Stimulated activated CD8-positive, alpha-beta memory T cell treated with anti-CD3 and anti-CD28 coated beads, Interleukin-15, amount 100 ng/mL, for 48 hours (primary cell): ENCODE measurements around the gene FAM72A.
"Not testable (repeated sequence)": the region's sequence is repeated elsewhere in the genome, so short reads cannot be mapped to it uniquely, and the experiment has no call there.

Experiments used
- DNase-seq, 2 donors: peaks; one replicate each; pipeline ENCODE4 v3.0.0-alpha.2; 2020; ENCODE audit warnings: low read depth in 2 of 2

FAM72A gene

GRCh38 chr1:206169794-206170193 lies 32.8 kb downstream of the FAM72A start:
- DNase-seq: not testable (repeated sequence)

DNA sequence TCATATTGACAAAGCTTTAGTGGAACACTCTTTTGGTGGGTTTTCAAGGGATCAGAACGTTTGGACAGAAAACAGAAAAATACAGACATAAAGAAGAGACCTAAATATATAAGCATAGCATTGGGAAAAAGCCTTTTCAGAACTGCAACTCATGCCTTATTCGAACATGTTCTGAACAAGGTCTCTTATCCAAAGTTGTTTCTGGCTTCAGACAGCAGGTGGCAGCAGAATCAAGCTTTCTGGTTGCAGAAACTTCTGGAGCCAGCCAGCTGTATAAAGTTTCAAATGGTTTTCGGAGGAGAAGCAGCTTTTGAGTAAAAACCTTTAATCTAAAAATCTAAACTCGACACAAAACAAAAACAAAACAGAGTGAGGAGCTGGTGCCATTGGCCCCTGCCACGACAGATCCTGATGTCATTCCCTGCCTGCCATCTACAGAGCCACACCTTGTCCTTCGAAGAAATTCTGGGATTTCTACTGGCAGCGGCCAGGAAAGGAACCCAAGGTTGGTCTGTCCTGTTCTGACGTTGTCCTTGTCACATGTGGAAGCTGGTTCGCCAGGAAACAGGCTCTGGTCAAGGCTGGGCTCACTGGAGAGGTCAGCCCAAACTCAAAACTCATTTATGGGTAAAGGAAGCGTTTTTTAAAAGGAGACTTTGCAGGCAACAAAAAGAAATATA lies 35.1 kb downstream of the FAM72A start:
- DNase-seq: not testable (repeated sequence)

DNA sequence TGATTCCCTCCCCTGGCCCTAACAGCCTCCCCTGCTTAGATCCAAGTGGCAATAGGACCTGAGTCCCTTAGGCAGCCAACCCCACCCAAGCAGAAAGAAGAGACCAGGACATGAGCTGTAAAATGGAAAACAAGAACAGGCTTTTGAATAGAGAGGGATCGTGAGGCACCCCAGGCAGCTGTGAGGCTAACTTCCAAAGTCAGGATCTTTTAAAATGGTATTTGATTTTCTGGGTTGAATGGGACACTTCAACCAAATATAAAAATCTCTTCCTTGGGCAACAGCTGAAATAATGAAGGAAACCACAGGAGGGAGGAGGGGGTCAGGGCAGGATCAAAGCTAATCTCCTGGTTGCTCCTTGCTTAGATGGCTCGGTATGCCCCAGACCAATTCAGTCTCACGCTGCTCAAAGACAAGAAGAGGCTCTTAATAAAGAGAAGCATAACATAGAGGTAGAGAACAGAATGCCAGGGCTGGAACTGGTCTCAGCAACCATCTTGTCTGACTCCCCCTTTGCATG lies 56.8 kb downstream of the FAM72A start:
- DNase-seq: no peak

DNA sequence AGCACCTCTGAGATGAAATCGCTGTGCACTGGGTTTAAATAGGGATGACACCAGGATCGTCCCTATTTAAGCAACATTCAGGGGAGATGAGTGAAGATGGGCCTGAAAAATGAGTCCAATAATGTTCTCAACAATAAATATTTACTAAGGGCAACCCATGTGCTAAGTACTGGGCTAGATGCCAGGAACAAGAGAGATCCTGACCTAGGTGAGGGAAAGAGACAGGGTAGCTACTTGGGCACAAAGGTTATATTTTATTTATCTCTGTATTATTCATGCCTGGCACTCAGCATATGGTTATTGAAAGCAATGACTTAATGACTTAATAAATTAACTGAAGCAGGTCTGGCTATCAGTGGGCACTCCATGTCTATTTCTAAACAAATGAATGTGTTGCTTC lies 58.0 kb downstream of the FAM72A start:
- no peak for DNase-seq

- no peak for DNase-seq
Measured at GRCh38 chr1:206143537-206144172, 59.0 kb downstream of the FAM72A start.

GRCh38 chr1:206142770-206143169 lies 59.9 kb downstream of the FAM72A start:
- no peak for DNase-seq

- DNase-seq: no peak
Measured at GRCh38 chr1:206142011-206142410, 60.6 kb downstream of the FAM72A start.

DNA sequence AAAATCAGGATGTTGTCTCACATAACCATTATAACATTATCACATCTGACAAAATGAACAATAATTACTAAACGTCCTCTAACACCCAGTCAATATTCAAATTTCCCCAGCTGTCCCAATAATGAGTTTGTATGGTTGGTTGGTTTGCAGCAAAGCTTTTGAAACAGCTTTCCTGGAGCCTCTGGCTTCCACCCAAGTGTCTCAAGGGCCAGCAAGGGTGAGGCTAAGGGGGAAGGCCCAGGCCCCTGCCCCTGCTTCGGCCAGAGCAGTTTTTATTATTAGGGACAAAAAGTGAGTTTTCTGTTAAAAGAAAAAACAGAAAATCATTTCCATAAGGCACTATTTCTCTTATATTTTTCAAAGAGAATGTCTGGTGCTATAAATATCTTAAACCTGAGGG lies 66.4 kb downstream of the FAM72A start:
- DNase-seq: no peak
